K562 (cell line): ENCODE results near the gene TPCN1. TPM values are rescaled to one million over a fixed set of nuclear protein-coding genes. Genes with fewer than 3 reads are reported as not detected.

Experiments used
- RBM25 ChIP-seq: fragments of 200-400 bp; formaldehyde crosslinking; IDR thresholded peaks from 2 replicates; pipeline ENCODE4 v1.6.1; 2018; ENCODE audit warnings: low read length, low read depth, moderate library complexity; ENCODE audit not compliant: severe bottlenecking
- SIRT6 ChIP-seq: IDR thresholded peaks from one replicate; pipeline ENCODE4 v1.6.1; 2012; ENCODE audit warnings: low read depth, mild to moderate bottlenecking, control low read depth, inconsistent platforms, low read length, moderate library complexity
- ZNF12 ChIP-seq: sonication (generic); formaldehyde crosslinking; IDR thresholded peaks from 2 replicates; pipeline ENCODE4 v1.4.0; 2020; ENCODE audit warnings: mild to moderate bottlenecking, missing genetic modification reagents
- polyA plus RNA-seq, 8 experiments: library from polyadenylated mRNA; depleted of rRNA in 4 of 8; stranded (reverse) in 5 of 8; unstranded in 3 of 8; fragments of >200 nt; fragmentation: Nextera tagmentation in 2 of 8; fragmentation: Illumina TruSeq in 1 of 8; extraction: Ambion mirVana in 2 of 8; extraction: Trizol in 1 of 8; gene quantifications; 2 replicates each; pipeline versions ENCODE4 v1.2.1 to v1.2.3, GENCODE V29; 2011 to 2014; ENCODE audit warnings: inconsistent platforms in 1 of 8, missing spikeins in 1 of 8
- total RNA-seq, 7 experiments: library from RNA; depleted of rRNA in 6 of 7; stranded (reverse); fragments of >200 nt in 6 of 7; fragmentation: Illumina TruSeq in 2 of 7; extraction: Trizol in 2 of 7; gene quantifications; 2 replicates each; pipeline versions ENCODE4 v1.2.1 to v1.2.3, GENCODE V29; 2011 to 2021; ENCODE audit warnings: low replicate concordance in 1 of 7
- TF ChIP-seq, protein P1 (sequence below): sonication (generic); formaldehyde crosslinking; IDR thresholded peaks from 2 replicates; pipeline ENCODE4 v1.8.0; 2022; ENCODE audit warnings: mild to moderate bottlenecking, missing genetic modification reagents, borderline replicate concordance
- TF ChIP-seq, protein P2 (sequence below): IDR thresholded peaks from 3 replicates; pipeline ENCODE4 v1.6.1; 2011; ENCODE audit warnings: borderline replicate concordance, mild to moderate bottlenecking; ENCODE audit not compliant: insufficient read length, insufficient read depth
- TF ChIP-seq, protein P3 (sequence below): sonication (generic); formaldehyde crosslinking; IDR thresholded peaks from 2 replicates; pipeline ENCODE4 v1.8.0; 2023; ENCODE audit warnings: missing genetic modification reagents, mild to moderate bottlenecking, borderline replicate concordance

TPCN1 gene
- total and polyA plus RNA-seq, 9 of the 15 experiments (the other 6 are each of a cell fraction or from before 2014, with no cell fraction given): 0.80 to 23.8 (median 7.4) TPM

DNA sequence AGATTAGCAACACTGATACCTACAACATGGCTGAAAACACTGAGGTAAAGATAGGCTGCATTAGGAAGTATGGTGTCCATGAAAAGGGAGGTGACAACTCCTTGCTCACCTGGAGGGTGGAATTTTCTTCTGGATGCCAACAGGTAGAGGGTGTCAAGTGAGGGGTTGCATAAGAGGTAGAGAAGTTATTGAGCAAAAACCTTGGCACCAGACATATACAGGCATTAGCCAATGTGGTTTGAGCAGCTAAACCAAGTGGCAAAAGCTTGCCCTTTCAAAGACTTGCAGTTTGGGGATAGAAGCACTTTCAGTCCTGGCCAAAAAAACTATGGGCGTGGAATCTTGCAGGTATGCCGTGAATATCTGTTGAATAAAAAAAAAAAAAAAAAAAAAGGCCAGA is 31.9 kb upstream of the TPCN1 start (continued):
- TF ChIP-seq, protein P1, sequence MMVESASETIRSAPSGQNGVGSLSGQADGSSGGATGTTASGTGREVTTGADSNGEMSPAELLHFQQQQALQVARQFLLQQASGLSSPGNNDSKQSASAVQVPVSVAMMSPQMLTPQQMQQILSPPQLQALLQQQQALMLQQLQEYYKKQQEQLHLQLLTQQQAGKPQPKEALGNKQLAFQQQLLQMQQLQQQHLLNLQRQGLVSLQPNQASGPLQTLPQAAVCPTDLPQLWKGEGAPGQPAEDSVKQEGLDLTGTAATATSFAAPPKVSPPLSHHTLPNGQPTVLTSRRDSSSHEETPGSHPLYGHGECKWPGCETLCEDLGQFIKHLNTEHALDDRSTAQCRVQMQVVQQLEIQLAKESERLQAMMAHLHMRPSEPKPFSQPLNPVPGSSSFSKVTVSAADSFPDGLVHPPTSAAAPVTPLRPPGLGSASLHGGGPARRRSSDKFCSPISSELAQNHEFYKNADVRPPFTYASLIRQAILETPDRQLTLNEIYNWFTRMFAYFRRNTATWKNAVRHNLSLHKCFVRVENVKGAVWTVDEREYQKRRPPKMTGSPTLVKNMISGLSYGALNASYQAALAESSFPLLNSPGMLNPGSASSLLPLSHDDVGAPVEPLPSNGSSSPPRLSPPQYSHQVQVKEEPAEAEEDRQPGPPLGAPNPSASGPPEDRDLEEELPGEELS: no peak
- TF ChIP-seq, protein P2, sequence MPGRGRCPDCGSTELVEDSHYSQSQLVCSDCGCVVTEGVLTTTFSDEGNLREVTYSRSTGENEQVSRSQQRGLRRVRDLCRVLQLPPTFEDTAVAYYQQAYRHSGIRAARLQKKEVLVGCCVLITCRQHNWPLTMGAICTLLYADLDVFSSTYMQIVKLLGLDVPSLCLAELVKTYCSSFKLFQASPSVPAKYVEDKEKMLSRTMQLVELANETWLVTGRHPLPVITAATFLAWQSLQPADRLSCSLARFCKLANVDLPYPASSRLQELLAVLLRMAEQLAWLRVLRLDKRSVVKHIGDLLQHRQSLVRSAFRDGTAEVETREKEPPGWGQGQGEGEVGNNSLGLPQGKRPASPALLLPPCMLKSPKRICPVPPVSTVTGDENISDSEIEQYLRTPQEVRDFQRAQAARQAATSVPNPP: no peak
- TF ChIP-seq ZNF12 (CRISPR knock-in tag) (no peak), SIRT6 (no peak), RBM25 (no peak)
- TF ChIP-seq, protein P3, sequence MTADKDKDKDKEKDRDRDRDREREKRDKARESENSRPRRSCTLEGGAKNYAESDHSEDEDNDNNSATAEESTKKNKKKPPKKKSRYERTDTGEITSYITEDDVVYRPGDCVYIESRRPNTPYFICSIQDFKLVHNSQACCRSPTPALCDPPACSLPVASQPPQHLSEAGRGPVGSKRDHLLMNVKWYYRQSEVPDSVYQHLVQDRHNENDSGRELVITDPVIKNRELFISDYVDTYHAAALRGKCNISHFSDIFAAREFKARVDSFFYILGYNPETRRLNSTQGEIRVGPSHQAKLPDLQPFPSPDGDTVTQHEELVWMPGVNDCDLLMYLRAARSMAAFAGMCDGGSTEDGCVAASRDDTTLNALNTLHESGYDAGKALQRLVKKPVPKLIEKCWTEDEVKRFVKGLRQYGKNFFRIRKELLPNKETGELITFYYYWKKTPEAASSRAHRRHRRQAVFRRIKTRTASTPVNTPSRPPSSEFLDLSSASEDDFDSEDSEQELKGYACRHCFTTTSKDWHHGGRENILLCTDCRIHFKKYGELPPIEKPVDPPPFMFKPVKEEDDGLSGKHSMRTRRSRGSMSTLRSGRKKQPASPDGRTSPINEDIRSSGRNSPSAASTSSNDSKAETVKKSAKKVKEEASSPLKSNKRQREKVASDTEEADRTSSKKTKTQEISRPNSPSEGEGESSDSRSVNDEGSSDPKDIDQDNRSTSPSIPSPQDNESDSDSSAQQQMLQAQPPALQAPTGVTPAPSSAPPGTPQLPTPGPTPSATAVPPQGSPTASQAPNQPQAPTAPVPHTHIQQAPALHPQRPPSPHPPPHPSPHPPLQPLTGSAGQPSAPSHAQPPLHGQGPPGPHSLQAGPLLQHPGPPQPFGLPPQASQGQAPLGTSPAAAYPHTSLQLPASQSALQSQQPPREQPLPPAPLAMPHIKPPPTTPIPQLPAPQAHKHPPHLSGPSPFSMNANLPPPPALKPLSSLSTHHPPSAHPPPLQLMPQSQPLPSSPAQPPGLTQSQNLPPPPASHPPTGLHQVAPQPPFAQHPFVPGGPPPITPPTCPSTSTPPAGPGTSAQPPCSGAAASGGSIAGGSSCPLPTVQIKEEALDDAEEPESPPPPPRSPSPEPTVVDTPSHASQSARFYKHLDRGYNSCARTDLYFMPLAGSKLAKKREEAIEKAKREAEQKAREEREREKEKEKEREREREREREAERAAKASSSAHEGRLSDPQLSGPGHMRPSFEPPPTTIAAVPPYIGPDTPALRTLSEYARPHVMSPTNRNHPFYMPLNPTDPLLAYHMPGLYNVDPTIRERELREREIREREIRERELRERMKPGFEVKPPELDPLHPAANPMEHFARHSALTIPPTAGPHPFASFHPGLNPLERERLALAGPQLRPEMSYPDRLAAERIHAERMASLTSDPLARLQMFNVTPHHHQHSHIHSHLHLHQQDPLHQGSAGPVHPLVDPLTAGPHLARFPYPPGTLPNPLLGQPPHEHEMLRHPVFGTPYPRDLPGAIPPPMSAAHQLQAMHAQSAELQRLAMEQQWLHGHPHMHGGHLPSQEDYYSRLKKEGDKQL: no peak
- TF ChIP-seq, all 486 proteins: peak for 0
